GM21367 (cell line): ENCODE measurements around the gene TREML1.

Experiments
- ATAC-seq: cut with Tn5 transposase; IDR thresholded peaks from one replicate; pipeline ENCODE4 v1.9.1; 2021; ENCODE audit not compliant: unreplicated experiment

TREML1 gene

GRCh38 chr6:41179163-41179562 is 25.0 kb upstream of the TREML1 start:
- ATAC-seq, result no peak

DNA sequence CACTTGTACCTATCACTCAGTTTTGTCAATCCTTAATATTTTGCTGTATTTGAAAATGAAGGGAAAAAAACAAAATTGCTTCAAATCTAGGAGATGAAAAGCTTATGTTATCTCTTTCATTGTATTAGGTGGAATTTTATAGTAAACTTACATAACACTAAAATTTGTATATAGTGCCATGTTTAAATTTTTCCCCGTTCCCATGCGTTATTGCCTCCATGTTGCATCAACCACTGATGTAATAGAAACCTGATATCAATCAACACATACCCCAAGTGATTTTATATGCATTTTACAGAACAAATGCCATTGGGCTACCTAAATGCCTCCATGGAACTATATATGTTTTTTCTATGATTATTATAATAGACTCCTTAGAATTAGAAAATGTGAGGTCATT is 23.5 kb upstream of the TREML1 start:
- no peak for ATAC-seq

DNA sequence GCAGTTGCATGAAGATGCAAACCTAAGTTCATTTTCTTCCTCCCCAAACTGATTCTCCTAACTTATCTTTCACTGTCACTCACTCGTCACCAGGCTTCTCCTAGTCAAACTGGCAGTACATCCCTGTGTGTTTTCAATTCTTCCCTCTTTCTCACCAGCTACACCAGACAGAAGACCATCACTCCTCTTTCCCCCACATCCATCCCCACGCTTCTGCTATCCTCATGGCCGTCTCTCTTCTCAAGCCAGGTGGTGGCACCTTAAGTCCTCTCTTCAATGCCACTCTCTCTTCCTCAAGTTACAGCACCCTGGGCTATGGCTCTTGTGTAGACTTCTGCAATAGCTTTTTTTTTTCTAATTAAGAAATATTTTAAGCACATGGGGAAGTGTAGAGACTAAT is 23.1 kb upstream of the TREML1 start:
- no peak for ATAC-seq

DNA sequence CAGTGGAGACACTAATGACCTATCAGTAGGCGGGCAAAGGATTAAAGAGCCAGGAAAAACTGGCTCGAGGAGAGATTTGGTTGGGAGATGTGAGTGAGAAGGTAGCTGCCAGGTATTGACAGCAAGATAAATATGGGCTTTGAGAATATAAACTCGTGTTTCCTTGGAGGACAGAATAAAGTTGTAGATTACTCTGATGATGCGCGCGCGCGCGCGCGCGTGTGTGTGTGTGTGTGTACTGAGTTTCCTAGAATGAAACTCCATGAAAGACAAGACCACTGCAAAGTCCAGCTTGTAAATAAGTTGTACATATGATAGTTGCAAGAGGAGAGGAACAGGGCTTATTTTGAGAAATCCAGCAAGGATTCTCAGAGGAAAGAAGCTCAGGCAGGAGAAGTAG is 22.0 kb upstream of the TREML1 start:
- no peak for ATAC-seq

GRCh38 chr6:41175084-41175483 is 20.9 kb upstream of the TREML1 start:
- no peak for ATAC-seq

GRCh38 chr6:41174610-41175009 is 20.5 kb upstream of the TREML1 start:
- no peak for ATAC-seq

DNA sequence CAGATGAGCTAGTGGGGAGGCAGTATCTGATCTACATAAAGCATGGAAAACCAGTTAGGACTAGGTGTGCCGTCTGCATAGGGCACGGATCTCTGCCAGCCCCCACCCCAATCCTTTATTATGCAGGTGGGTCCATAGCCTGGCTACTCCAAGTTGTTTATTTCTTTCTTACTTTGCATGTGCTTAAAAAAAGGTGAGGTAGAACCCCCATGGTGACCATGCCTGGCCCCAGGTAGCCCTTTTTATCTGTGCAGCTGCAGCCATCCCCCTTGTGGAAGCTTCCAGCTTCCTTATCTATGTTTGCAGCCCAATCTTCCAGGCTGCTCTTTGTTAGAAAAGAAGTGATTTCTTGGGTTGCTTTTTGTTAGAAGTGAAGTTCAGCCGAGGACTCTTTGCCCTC is 17.8 kb upstream of the TREML1 start:
- no peak for ATAC-seq

DNA sequence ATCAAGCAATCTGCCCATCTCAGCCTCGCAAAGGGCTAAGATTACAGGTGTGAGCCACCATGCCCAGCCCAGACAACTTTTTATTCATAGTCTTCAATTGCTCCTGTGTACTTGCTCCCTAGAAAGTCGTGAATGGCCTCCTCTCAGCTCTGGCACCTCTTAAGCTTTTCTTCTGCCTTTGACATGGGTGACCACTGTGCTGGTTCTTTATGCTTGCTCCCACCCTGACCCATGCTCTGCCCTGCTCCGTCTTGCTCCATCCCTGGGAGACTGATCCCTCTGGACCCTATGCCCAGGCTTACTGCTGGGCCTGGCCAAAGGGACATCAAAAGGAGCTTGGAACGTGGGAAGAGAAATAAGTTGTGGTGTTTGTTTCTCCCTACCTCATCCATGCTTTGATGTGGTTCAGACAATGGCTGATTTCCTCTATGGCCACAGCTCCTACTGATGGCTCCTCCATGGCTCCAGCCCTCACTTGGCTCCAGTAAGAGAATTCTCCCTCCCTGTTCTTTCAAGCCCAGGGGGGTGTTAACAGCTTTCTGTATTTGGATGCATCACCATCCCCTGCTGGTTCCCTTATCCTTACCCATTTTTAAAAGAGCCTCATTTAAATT is 16.5 kb upstream of the TREML1 start:
- no peak for ATAC-seq

DNA sequence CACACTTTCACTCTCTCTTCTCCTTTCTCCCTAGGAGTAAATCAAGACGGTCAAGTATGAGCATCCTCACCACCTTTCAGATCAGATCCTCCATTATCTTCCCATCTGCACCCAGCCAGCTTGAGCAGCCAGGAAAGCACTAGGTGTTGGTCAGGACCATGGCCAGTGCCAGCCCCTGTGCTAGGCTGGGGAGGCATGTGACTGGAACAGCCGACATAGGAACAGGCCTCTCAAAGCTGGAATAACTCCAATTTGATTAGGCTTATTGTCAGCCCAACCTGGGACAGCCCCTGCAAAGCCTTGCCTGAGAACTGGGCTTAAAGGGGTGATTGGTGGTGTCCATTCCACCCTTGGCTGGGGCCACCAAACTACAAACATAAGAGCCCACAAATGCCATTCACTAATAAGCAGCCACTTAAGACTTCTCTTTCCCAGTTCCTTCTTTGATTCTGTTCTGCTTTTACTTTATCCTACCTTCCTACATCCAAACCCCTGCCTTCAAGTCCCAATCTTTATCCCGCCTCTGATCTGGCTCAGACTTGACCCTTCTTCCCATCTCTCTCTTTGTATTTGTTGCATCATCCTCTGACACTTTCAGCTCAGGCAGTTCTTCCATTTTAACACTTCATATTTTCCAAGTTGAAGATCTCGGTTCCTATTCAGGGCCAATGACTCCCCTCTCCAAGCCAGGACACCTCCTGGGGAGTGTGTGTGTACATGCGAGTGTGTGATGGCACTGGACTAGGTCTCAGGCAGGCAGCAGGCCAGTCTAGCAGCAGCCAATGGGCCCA is 13.2 kb upstream of the TREML1 start:
- ATAC-seq, result no peak

DNA sequence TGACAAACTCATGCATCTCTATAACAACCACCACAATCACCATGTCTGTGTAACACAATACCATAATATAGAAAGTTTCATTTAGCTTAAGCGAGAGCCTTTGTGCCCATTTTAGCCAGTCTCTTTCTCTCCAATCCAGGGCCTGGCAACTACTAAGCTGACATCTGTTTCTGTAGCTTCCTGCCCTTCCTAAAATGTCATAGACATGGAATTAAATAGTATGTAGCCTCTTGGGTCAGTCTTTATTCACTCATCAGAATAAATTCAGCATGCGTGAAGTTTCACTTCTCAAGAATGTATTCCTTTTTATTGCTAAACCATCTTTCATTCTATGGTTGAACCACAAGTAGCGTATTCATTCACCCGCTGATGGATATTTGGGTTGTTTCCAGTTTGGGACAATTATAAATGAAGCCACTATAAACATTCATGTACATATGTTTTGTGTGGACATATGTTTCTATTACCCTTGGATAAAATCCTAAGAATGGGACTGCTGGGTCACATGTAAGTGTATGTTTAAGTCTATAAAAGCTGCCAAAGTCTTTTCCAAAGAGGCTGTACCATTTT is 10.5 kb upstream of the TREML1 start:
- ATAC-seq, result no peak

DNA sequence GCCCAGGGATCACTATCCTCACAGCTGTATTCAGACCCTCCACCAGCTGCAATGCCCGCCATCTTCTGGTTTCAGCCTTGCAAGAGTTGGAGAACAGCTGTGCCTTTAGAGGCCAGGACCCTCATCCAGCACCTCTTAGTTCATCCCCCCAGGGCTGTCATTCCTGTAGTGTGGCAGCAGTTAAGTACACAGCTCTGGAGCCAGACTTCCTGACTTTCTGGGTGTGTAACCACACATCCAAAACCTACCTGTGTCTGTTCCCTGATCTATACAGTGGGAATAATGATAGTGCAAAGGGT is 9.2 kb upstream of the TREML1 start:
- no peak for ATAC-seq

GRCh38 chr6:41162687-41163418 is 8.7 kb upstream of the TREML1 start, which contains the start of gene TREM2:
TSS of gene TREM2 (minus strand) at chr6:41163116. CDS start at chr6:41163082, 34 bp downstream.
- no peak for ATAC-seq

GRCh38 chr6:41161851-41162552 is 7.9 kb upstream of the TREML1 start:
- no peak for ATAC-seq

DNA sequence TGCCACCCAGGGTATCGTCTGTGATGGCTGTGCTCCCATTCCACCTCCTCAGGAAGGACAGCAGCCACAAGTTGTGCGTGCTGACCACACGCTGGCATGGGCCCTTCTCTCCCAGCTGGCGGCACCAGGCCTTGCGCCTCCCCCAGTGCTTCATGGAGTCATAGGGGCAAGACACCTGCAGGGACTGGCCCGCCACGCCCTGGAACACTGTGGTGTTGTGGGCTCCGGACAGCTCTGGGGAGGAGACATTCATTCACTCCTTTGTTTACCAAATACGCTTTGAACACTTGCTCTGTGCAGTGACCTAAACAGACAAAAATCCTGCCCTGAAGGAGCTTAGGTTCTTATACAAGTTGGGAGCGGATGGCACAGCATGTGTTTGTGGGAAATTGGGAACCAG is 7.2 kb upstream of the TREML1 start:
- ATAC-seq, result no peak

DNA sequence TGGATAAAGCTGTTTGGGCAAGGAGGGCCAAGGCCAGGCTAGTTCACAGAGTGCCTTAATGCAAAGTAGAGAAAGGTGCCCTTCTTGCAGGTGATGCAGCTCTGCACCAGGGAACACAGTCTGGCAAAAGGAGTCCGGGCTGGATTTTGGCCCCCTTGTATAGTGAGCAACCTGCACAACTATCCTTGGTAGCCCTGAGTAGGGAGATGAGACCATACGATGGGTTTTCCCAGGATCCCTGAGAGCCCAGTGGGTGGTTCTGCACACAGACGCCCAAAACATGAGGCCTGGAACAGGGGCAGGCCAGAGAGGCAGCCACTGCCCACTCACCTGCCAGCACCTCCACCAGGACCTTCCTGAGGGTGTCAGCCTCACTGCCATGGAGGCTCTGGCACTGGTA is 6.8 kb upstream of the TREML1 start:
- no peak for ATAC-seq

DNA sequence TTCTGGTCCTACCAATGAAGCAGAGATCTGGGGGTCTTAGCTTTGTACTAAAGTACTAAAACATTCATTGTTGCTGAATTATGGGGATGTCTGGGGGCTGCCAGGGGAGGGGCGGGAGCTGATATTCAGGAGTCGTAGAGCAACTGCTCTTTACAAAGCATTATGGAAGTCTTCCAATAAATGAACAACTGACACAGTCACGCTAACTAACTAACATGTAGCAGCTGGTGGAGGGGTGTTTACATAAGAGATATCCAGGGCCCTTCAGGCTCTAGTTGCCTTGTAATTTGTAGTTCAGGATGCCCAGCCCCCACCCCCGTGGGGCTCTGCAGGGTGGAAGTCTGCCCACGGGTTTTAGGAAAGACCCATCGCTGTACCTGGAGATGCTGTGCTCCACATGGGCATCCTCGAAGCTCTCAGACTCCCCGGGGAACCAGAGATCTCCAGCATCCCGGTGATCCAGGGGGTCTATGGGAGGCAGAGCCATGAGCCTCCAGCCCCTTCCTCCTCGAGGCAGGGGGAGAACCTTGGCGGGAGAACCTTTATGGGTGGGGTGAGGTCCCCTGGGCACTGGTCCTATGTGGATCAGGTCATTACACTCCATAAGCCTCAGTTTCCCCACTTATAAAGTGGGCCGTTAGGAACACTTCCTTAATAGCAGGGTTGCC is 5.4 kb upstream of the TREML1 start:
- no peak for ATAC-seq

DNA sequence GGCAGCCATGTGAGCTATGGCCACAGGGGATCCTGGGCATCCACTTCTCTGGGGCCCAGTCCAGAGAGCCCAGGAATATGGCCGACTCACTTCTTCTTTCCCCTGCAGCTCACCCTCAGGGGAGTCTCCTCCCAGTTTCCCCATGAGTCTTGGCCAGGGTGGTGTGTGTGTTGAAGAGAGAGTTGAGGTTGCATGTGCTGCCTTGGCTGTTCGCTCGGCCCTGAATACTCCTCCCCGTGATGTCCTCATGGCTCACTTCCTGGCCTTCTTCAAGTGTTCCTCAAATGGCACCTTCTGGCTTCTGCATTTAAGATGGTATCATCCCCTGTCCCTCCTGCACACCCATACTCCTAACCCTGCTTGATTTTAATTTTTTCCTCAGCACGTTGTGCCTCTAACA is 3.2 kb upstream of the TREML1 start:
- no peak for ATAC-seq

DNA sequence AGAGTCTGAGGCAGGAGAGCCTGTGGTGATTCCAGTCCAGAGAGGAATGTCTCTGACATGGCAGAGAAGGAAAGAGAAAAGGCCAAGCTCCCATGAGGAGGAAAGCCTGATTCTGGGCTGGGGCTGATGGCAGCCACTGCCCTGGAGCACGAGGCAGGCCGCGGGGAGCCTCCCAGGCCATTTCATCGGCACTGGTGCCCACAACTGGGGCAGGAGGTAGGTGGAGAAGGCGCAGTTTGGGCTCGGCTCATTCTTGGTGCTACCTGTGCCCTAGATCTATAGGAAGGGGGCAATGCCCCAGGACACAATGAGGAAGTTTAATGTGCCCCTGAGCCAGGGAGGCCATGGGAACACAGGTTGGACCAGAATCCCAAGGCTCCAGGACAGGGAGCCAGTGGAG is 2.6 kb upstream of the TREML1 start:
- ATAC-seq, result no peak

DNA sequence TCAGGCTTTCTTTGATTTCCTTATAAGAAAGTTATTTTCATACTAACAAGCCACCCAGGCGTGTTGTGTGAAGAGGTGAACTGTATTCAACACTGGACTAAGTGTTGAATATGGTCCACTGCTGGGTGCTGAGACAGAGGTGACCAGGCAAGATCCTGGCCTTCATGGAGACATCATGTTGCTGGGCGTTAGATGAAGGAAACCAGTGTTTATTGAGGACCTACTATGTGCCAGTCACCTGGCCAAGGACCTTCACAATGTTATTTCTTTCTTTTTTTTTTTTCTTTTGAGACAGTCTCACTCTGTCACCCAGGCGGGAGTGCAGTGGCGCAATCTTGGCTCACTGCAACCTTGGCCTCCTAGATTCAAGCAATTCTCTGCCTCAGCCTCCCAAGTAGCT is 1.9 kb upstream of the TREML1 start:
- ATAC-seq, result no peak

DNA sequence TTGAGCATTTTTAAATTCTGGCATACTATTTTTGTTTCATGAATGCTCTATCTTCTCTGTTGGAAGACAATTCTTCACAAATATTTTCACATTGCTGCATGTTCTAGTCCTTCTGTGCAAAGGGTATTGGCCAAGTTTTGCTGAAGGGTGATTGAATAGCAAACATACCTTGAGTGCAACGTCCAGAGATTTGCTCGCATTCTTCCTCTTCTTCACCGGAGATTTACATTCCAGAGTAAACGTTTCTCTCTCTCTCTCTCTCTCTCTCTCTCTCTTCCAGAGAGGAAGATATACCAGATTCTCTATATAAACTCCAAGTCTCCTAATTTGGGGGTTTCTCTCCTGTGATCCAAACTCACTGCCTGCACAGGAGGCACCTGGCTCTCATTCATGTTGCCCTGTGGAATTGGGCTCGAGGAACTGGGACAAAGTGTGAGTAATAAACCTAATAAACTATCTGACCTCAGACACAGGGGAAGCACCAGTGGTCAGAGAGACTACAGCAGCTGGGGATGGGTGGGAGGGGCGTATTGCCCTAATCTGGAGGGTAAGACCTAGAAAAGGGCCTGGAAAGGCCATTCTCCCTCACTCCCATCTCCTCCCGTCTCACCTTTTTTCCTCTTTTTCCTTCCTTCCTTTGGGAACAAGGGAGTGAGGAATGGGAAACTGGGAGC is 1.1 kb upstream of the TREML1 start:
- ATAC-seq, result no peak
